H1 (cell line): ENCODE results near the gene CADM1. TPM values are rescaled to one million over a fixed set of nuclear protein-coding genes. Genes with fewer than 3 reads are reported as not detected.

Experiments
- CTCF ChIA-PET: fragments of 300-600 bp; sonication (Branson Sonifier 250); formaldehyde crosslinking; loops from one replicate; lab custom pipeline; 2021; ENCODE audit not compliant: partially characterized antibody; lab: Charles Lee
- POLR2A ChIA-PET: fragments of 300-600 bp; sonication (Branson Sonifier 250); formaldehyde crosslinking; loops from one replicate; lab custom pipeline; 2021; ENCODE audit warnings: inconsistent platforms; ENCODE audit not compliant: partially characterized antibody; lab: Charles Lee
- DNase-seq, 2 experiments: peaks; one replicate each; pipeline versions ENCODE4 v3.0.0 to v3.0.0-alpha.2; 2010 to 2022; ENCODE audit warnings: low spot score in 2 of 2, low read depth in 1 of 2, mixed read lengths in 1 of 2
- FAIRE-seq: peaks from 2 replicates; lab custom pipeline; 2011; peaks lifted over from hg19 to GRCh38; lab: Jason Lieb, UNC
- H2AFZ ChIP-seq: 2 replicates; pipeline ENCODE4 v1.8.1; 2012; ENCODE audit warnings: low read length, inconsistent platforms
- H2AK5ac ChIP-seq: 2 replicates; pipeline ENCODE4 v1.6.1; 2013; ENCODE audit warnings: low read depth, low read length
- H2BK120ac ChIP-seq: replicated peaks from 2 replicates; pipeline ENCODE3; 2013; ENCODE audit warnings: low read depth, low read length, inconsistent platforms
- H2BK12ac ChIP-seq: 2 replicates; pipeline ENCODE4 v1.6.1; 2013; ENCODE audit warnings: low read depth, low read length
- H2BK15ac ChIP-seq: 2 replicates; pipeline ENCODE4 v1.6.1; 2013; ENCODE audit warnings: low read length
- H2BK20ac ChIP-seq: 2 replicates; pipeline ENCODE4 v1.6.1; 2013; ENCODE audit warnings: low read length
- H2BK5ac ChIP-seq: 2 replicates; pipeline ENCODE4 v1.6.1; 2013; ENCODE audit warnings: low read depth, low read length
- H3K14ac ChIP-seq: 2 replicates; pipeline ENCODE4 v1.6.1; 2013; ENCODE audit warnings: inconsistent platforms; ENCODE audit not compliant: insufficient read length
- H3K18ac ChIP-seq: 2 replicates; pipeline ENCODE4 v1.6.1; 2013; ENCODE audit warnings: low read length; ENCODE audit errors: extremely low read depth
- H3K23ac ChIP-seq: 2 replicates; pipeline ENCODE4 v1.6.1; 2013; ENCODE audit warnings: inconsistent platforms; ENCODE audit not compliant: insufficient read length
- H3K23me2 ChIP-seq: 2 replicates; pipeline ENCODE4 v1.6.1; 2013; ENCODE audit warnings: low read depth, low read length
- H3K27ac ChIP-seq: 2 replicates; pipeline ENCODE4 v1.6.1; 2011; ENCODE audit warnings: low read depth, low read length, inconsistent platforms
- H3K27me3 ChIP-seq, 4 experiments: replicated peaks in 1 of 4; 1 replicate in 1 of 4; 2 replicates in 3 of 4; pipeline versions ENCODE4 v1.6.1 to v1.8.1; 2011 to 2013; ENCODE audit warnings: low read length in 3 of 4, mild to moderate bottlenecking in 3 of 4, inconsistent platforms in 2 of 4, mixed read lengths in 2 of 4, moderate library complexity in 1 of 4; ENCODE audit not compliant: control insufficient read depth in 3 of 4, insufficient read depth in 3 of 4; ENCODE audit errors: extremely low read depth in 1 of 4
- H3K36me3 ChIP-seq, 4 experiments: 2 replicates each; pipeline versions ENCODE4 v1.6.1 to v1.8.1; 2011 to 2013; ENCODE audit warnings: mild to moderate bottlenecking in 4 of 4, low read length in 3 of 4, moderate library complexity in 2 of 4, control low read depth in 1 of 4, inconsistent platforms in 1 of 4; ENCODE audit not compliant: insufficient read depth in 4 of 4, control insufficient read depth in 2 of 4
- H3K4ac ChIP-seq: replicated peaks from 2 replicates; pipeline ENCODE3; 2013; ENCODE audit warnings: low read length, low read depth, mixed read lengths, inconsistent platforms; ENCODE audit not compliant: insufficient read length
- H3K4me1 ChIP-seq, 4 experiments: replicated peaks in 1 of 4; 1 replicate in 1 of 4; 2 replicates in 3 of 4; pipeline versions ENCODE4 v1.6.1 to v1.8.1; 2011 to 2013; ENCODE audit warnings: low read length in 3 of 4, inconsistent platforms in 2 of 4, mixed read lengths in 1 of 4; ENCODE audit not compliant: insufficient read depth in 4 of 4, control insufficient read depth in 3 of 4
- H3K4me2 ChIP-seq, 2 experiments: 2 replicates each; pipeline versions ENCODE4 v1.6.1 to v1.8.1; 2011 to 2013; ENCODE audit warnings: low read depth in 2 of 2, low read length in 2 of 2, control low read depth in 1 of 2, inconsistent platforms in 1 of 2, mild to moderate bottlenecking in 1 of 2; ENCODE audit not compliant: insufficient read depth in 1 of 2
- H3K4me3 ChIP-seq, 4 experiments: fragments of 200-600, 300-600 bp in 1 of 4; sonication (generic), shearing (Covaris generic), sonication (Bioruptor Twin) in 1 of 4; 2 replicates each; pipeline versions ENCODE4 v1.5.1 to v1.8.1; 2011 to 2016; ENCODE audit warnings: low read length in 4 of 4, low read depth in 3 of 4, control low read depth in 2 of 4, inconsistent platforms in 2 of 4, mild to moderate bottlenecking in 2 of 4, mixed read lengths in 1 of 4, moderate library complexity in 1 of 4; ENCODE audit not compliant: insufficient read depth in 2 of 4; ENCODE audit errors: extremely low read depth in 1 of 4
- H3K56ac ChIP-seq: replicated peaks from 2 replicates; pipeline ENCODE3; 2013; ENCODE audit warnings: low read depth, mild to moderate bottlenecking, mixed read lengths, low read length, inconsistent platforms; ENCODE audit not compliant: insufficient read length
- H3K79me1 ChIP-seq: 2 replicates; pipeline ENCODE4 v1.6.1; 2013; ENCODE audit warnings: low read depth, low read length, control low read depth
- H3K79me2 ChIP-seq, 2 experiments: 2 replicates each; pipeline versions ENCODE4 v1.6.1 to v1.8.1; 2012 to 2013; ENCODE audit warnings: low read length in 2 of 2, mild to moderate bottlenecking in 2 of 2, inconsistent platforms in 1 of 2; ENCODE audit not compliant: insufficient read depth in 2 of 2, control insufficient read depth in 1 of 2
- H3K9ac ChIP-seq, 4 experiments: replicated peaks in 1 of 4; 1 replicate in 1 of 4; 2 replicates in 3 of 4; pipeline versions ENCODE4 v1.6.1 to v1.8.1; 2011 to 2013; ENCODE audit warnings: low read depth in 3 of 4, low read length in 3 of 4, control low read depth in 2 of 4, mild to moderate bottlenecking in 2 of 4, moderate library complexity in 2 of 4, inconsistent platforms in 1 of 4; ENCODE audit errors: extremely low read depth in 1 of 4
- H3K9me3 ChIP-seq, 2 experiments: 2 replicates each; pipeline versions ENCODE4 v1.6.1 to v1.8.1; 2012 to 2013; ENCODE audit warnings: mild to moderate bottlenecking in 2 of 2, moderate library complexity in 2 of 2, control low read depth in 1 of 2, inconsistent platforms in 1 of 2, low read depth in 1 of 2, low read length in 1 of 2, mixed read lengths in 1 of 2; ENCODE audit not compliant: insufficient read depth in 2 of 2
- H4K20me1 ChIP-seq, 2 experiments: replicated peaks in 1 of 2; 2 replicates each; pipeline versions ENCODE3 to v1.8.1; 2011 to 2013; ENCODE audit warnings: inconsistent platforms in 2 of 2, low read length in 2 of 2, mild to moderate bottlenecking in 1 of 2; ENCODE audit not compliant: insufficient read depth in 2 of 2, control insufficient read depth in 1 of 2
- H4K5ac ChIP-seq: 2 replicates; pipeline ENCODE4 v1.6.1; 2013; ENCODE audit warnings: low read length, low read depth, mixed read lengths, inconsistent platforms; ENCODE audit not compliant: insufficient read length
- H4K8ac ChIP-seq: 2 replicates; pipeline ENCODE4 v1.8.0; 2013; ENCODE audit warnings: mild to moderate bottlenecking, moderate library complexity, low read length, inconsistent platforms; ENCODE audit not compliant: insufficient read depth; ENCODE audit errors: extremely low read depth
- H4K91ac ChIP-seq: replicated peaks from 2 replicates; pipeline ENCODE3; 2013; ENCODE audit warnings: low read length, mixed read lengths, inconsistent platforms; ENCODE audit not compliant: insufficient read length
- ATF2 ChIP-seq: IDR thresholded peaks from 2 replicates; pipeline ENCODE4 v1.6.1; 2012; ENCODE audit warnings: low read length, inconsistent platforms
- BRCA1 ChIP-seq: IDR thresholded peaks from 2 replicates; pipeline ENCODE4 v1.6.1; 2012; ENCODE audit warnings: low read depth, low read length, improper control_type of control experiment
- CBX8 ChIP-seq: fragments of 300-800, 300-1000 bp; sonication (generic); IDR thresholded peaks from 2 replicates; pipeline ENCODE4 v1.7.1; 2016; ENCODE audit warnings: low read depth, low read length, borderline replicate concordance
- E2F6 ChIP-seq: IDR thresholded peaks from 2 replicates; pipeline ENCODE4 v1.6.1; 2012; ENCODE audit warnings: inconsistent platforms
- GTF2F1 ChIP-seq: IDR thresholded peaks from 2 replicates; pipeline ENCODE4 v1.6.1; 2012; ENCODE audit warnings: low read depth, low read length, improper control_type of control experiment, borderline replicate concordance
- JUN ChIP-seq: IDR thresholded peaks from 2 replicates; pipeline ENCODE4 v1.6.1; 2011; ENCODE audit warnings: low read depth, mild to moderate bottlenecking, improper control_type of control experiment, low read length
- KDM1A ChIP-seq: fragments of 200-600, 300-600 bp; sonication (generic); IDR thresholded peaks from 2 replicates; pipeline ENCODE4 v1.7.1; 2016; ENCODE audit warnings: mild to moderate bottlenecking, low read length, borderline replicate concordance
- NANOG ChIP-seq: IDR thresholded peaks from 2 replicates; pipeline ENCODE4 v1.6.1; 2011; ENCODE audit warnings: low read length, low read depth, mild to moderate bottlenecking, inconsistent platforms; ENCODE audit not compliant: insufficient read depth, poor library complexity, severe bottlenecking
- POU5F1 ChIP-seq: IDR thresholded peaks from 2 replicates; pipeline ENCODE4 v1.6.1; 2011; ENCODE audit warnings: low read depth, mild to moderate bottlenecking, low read length, moderate library complexity
- TAF7 ChIP-seq: optimal IDR thresholded peaks from 2 replicates; pipeline ENCODE3; 2011; ENCODE audit warnings: low read depth, mild to moderate bottlenecking, inconsistent platforms, low read length, moderate library complexity, borderline replicate concordance
- TEAD4 ChIP-seq: IDR thresholded peaks from 2 replicates; pipeline ENCODE4 v1.6.1; 2012; ENCODE audit warnings: low read depth, low read length, inconsistent platforms, mixed read lengths
- WGBS, 2 experiments: shearing (Covaris generic) in 1 of 2; methylation state at CpG; one replicate each; pipeline versions ENCODE4 v1.1.6 to v1.1.7; 2013 to 2015; ENCODE audit warnings: low lambda C conversion rate in 2 of 2, mixed read lengths in 2 of 2, inconsistent platforms in 1 of 2, low coverage in 1 of 2, missing lambda C conversion rate in 1 of 2; ENCODE audit not compliant: insufficient replicate concordance in 2 of 2, insufficient coverage in 1 of 2, insufficient read length in 1 of 2; ENCODE audit errors: extremely low coverage in 1 of 2, missing lambda C conversion rate in 1 of 2; 5-methylcytosine and 5-hydroxymethylcytosine counted together
- polyA plus RNA-seq, 7 experiments: library from polyadenylated mRNA; depleted of rRNA in 3 of 7; stranded (reverse) in 5 of 7; unstranded in 2 of 7; fragments of >200 nt in 5 of 7; fragments of 200-250 nt in 2 of 7; gene quantifications; 1 replicate in 5 of 7; 2 replicates in 1 of 7; 4 replicates in 1 of 7; pipeline versions ENCODE4 v1.2.1 to v1.2.3, GENCODE V29; 2011 to 2013; ENCODE audit warnings: missing spikeins in 2 of 7, mixed read lengths in 2 of 7
- total RNA-seq: library from RNA; stranded (reverse); fragmentation: NEBNext Ultra II Directional; extraction: Animal tissue kit (Norgen Biotek cat#: 25700); gene quantifications from 2 replicates; pipeline ENCODE4 v1.2.1, GENCODE V29; 2021

Gene CADM1
- total and polyA plus RNA-seq, 2 of the 8 experiments (the other 6 are each of a cell fraction or from before 2014, with no cell fraction given) = 8.3 to 25.3 TPM

- CTCF ChIA-PET = interaction anchor here (0.9 to 1.8 kb wide), 2 partner anchors 9 to 520 kb away, joined by 3 to 4 read pairs; no protein-coding TSS in a partner anchor
- no peak for FAIRE-seq
- TF ChIP-seq ATF2 (no peak), TEAD4 (no peak), JUN (no peak), TAF7 (no peak), KDM1A (no peak), E2F6 (no peak), CBX8 (no peak), NANOG (no peak), GTF2F1 (no peak), POU5F1 (no peak), BRCA1 (no peak)
Measured at GRCh38 chr11:115446214-115446613, 58.0 kb downstream of the CADM1 start.

More at GRCh38 chr11:115446214-115446613, 58.0 kb downstream of the CADM1 start:
- no peak overlapping the region for H3K4me3 ChIP-seq
- no peaks in the 10 kb centered on the region for H4K20me1 ChIP-seq
- H2BK20ac ChIP-seq = no peak overlapping the region
- peaks cover 8 to 10% of the 10 kb centered on the region in 2 experiments; a peak in 2 of 4 replicates for H3K9me3 ChIP-seq
- no peaks in the 10 kb centered on the region for H3K23me2 ChIP-seq
- no peak overlapping the region for H3K56ac ChIP-seq
- no peaks in the 10 kb centered on the region; a peak in 1 of 8 replicates for H3K36me3 ChIP-seq
- H4K5ac ChIP-seq = no peak overlapping the region
- no peaks in the 10 kb centered on the region for H3K79me1 ChIP-seq
- H3K4ac ChIP-seq = no peak overlapping the region
- no peaks in the 10 kb centered on the region for H3K4me1 ChIP-seq
- no peaks in the 10 kb centered on the region for H3K79me2 ChIP-seq
- no peak for DNase-seq
- H2BK120ac ChIP-seq = no peak overlapping the region
- no peaks in the 10 kb centered on the region for H3K27me3 ChIP-seq
- no peak overlapping the region for H4K91ac ChIP-seq
- no peak overlapping the region for H2BK15ac ChIP-seq
- no peak overlapping the region for H2AFZ ChIP-seq
- 78% methylated on average over 1 of the region's 1 CpG; no CpG with 5 or more reads in 1 of the 2 experiments for WGBS, 2 experiments
- POLR2A ChIA-PET = no interaction called here
- H3K9ac ChIP-seq = no peak overlapping the region
- H3K4me2 ChIP-seq = no peak overlapping the region
- H3K14ac ChIP-seq = no peak overlapping the region
- no peak overlapping the region for H3K23ac ChIP-seq
- no peak overlapping the region for H3K27ac ChIP-seq
- no peak overlapping the region for H2AK5ac ChIP-seq
- H2BK12ac ChIP-seq = no peak overlapping the region
- H3K18ac ChIP-seq = no peak overlapping the region
- no peak overlapping the region for H4K8ac ChIP-seq
- no peak overlapping the region for H2BK5ac ChIP-seq
